GM04504 (cell line): ENCODE data around the gene MBNL2.

Source experiments
- DNase-seq: peaks from one replicate; pipeline ENCODE4 v3.0.0-alpha.2; 2012; ENCODE audit warnings: low read depth

MBNL2 gene

GRCh38 chr13:97273341-97273831 is 51.3 kb downstream of the MBNL2 start:
- DNase-seq: no peak

- peak; percentile 79 for DNase-seq
These were observed 52.9 kb downstream of the MBNL2 start for GRCh38 chr13:97274829-97275649.

GRCh38 chr13:97275776-97276501 is 53.8 kb downstream of the MBNL2 start:
- DNase-seq: no peak

- no peak for DNase-seq
These were observed 54.7 kb downstream of the MBNL2 start for GRCh38 chr13:97276862-97277269.

GRCh38 chr13:97278435-97279411 is 56.6 kb downstream of the MBNL2 start:
- DNase-seq: no peak

- DNase-seq: no peak
These were observed 57.8 kb downstream of the MBNL2 start for GRCh38 chr13:97279913-97280312.

GRCh38 chr13:97280478-97280877 is 58.3 kb downstream of the MBNL2 start:
- no peak for DNase-seq

- DNase-seq: no peak
These were observed 58.9 kb downstream of the MBNL2 start for GRCh38 chr13:97281028-97281427.

- no peak for DNase-seq
These were observed 60.6 kb downstream of the MBNL2 start for GRCh38 chr13:97282705-97283104.

GRCh38 chr13:97283888-97284287 is 61.8 kb downstream of the MBNL2 start:
- no peak for DNase-seq

GRCh38 chr13:97284558-97284957 is 62.4 kb downstream of the MBNL2 start:
- DNase-seq: no peak

GRCh38 chr13:97285221-97285955 is 63.3 kb downstream of the MBNL2 start:
- no peak for DNase-seq

- DNase-seq: no peak
These were observed 64.3 kb downstream of the MBNL2 start for GRCh38 chr13:97286317-97287046.

- no peak for DNase-seq
These were observed 64.9 kb downstream of the MBNL2 start for GRCh38 chr13:97287047-97287383.

GRCh38 chr13:97288486-97288900 is 66.4 kb downstream of the MBNL2 start:
- no peak for DNase-seq

GRCh38 chr13:97289514-97290298 is 67.6 kb downstream of the MBNL2 start:
- DNase-seq: no peak

- DNase-seq: no peak
These were observed 73.4 kb downstream of the MBNL2 start for GRCh38 chr13:97295283-97296182.

- no peak for DNase-seq
These were observed 74.6 kb downstream of the MBNL2 start for GRCh38 chr13:97296740-97297139.

GRCh38 chr13:97298816-97299215 is 76.7 kb downstream of the MBNL2 start:
- DNase-seq: no peak
